Measurements from ENCODE around the gene ZNF618.

ZNF618 gene

DNA sequence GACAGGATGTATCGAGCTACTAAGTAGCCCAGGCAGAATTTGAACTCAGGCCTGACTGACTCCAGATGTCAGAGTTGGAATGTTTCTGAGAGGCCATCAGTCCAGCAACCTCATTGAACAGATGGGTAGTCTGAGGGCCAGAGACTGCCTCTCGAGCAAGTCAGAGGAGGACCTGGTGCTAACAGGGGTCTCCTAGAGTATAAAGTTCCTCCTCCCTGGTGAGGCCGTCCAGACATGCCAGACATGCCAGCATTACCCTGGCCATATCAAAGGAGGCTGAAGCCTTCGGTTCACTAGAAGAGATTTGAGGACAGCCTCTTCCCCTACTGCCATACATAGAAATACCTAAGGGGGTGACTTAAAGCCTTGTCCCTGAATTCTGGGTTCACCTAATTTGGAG lies 81.2 kb downstream of the ZNF618 start:
- DNase-seq (ENCODE audit: low spot score) = no peak

DNA sequence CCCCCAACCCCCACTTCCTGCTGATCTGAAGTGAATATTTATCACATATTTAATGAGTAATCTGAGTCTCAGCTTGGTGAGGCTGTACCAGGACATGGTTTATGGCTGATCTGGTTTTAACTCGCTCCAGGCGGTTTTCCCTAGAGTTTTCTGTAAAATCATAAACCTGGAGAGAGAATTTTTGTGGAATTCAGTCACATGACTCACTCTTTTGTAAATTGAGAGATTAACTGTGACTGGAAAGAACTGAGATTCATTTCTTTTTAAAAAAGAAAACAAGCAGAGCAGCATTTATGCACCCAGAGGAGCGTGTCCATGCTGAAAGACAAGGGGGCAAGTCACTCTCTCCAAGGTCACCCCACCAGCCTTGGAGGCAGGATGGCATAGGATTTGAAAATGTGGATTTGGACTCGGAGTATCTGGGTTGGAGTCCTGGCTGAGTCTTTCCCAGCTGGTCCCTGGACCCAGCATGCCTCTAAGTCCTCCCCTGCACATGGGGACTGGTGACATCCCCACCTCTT lies 81.8 kb downstream of the ZNF618 start:
- DNase-seq (ENCODE audit: low spot score) = no peak

DNA sequence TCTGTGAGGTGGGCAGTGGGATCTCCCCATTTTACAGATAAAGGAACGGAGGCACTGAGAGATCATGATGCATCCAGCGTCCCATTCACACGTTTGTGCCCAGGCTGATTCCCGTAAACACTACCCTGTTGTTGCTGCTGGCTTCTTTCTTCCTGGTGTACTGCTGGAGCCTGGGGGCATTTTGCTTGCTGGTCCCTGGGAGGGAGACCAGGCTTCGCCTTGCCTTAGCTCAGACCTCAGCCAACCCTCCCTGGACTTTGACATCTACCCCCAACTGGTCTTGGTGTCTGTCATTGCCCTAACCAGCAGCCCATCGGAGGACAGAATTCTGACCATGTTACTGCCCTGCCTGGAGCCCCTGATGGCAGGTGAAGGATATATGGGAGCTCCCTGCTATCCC lies 82.4 kb downstream of the ZNF618 start:
- no peak for DNase-seq (ENCODE audit: low spot score)

DNA sequence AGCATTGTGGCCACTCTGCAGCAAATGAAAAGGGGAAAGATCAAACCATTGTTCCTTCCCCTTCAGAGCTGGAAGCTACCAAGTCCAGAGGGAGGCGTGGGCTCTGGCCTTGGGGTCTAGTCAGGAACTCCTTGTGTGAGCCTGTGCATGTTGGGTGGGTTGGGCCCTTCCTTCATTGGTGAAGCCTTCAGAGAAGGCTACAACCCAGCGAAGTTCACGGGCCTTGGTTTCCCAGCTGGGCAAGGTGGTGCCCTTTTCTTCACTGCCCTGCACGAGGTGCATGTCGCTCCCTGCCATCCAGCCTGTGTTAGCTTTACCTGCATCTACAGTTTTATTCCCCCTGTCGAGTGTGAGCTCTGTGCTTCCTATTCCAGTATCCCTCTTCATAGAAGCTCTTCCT lies 84.7 kb downstream of the ZNF618 start:
- DNase-seq (ENCODE audit: low spot score) = no peak

DNA sequence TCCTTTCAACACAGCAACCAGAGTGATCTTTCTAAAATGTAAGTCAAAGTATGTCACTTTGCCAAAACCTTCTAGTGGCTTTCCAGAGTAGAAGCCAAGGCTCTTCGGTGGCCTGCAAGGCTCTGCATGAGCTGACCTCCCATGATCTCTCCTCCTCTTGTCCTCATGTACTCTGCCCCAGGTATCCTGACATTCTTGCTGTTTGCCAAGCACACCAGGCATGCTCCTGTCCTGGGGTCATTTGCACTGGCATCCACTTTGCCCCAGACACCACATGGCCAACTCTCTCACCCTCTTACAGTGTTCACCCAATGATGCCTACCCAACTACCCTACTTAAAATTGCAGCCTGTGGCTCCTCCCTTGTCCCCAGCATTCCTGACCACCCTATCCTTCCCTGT lies 86.3 kb downstream of the ZNF618 start:
- no peak for DNase-seq (ENCODE audit: low spot score)

DNA sequence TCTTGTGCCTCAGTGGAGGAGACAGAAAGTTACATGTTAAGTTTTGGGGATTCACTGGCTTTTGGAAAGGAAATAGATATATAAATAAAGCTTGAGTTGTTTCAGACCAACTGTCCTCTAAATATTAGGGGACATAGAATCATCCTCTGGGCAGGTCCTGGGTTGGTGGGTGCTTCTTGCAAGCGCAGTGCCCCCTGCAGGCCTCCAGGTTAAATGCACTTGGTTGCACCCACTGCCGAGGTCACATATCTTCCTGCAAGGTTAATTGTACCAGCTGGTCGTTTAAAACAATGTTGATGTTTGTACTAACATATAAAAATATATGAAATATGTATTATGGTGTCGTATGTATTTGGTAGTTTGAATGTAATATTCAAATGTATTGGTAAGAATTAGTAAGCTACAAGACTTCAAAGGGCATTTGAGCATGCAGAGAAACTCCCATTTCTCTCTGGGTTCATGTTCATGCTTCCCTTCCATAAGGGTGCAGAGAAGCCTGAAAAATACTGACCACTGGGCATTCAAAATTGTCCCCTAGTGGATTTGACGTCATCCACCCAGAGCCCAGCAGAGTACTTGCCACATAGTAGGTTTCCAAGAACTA lies 87.0 kb downstream of the ZNF618 start:
- DNase-seq (ENCODE audit: low spot score) = peak; percentile 45

DNA sequence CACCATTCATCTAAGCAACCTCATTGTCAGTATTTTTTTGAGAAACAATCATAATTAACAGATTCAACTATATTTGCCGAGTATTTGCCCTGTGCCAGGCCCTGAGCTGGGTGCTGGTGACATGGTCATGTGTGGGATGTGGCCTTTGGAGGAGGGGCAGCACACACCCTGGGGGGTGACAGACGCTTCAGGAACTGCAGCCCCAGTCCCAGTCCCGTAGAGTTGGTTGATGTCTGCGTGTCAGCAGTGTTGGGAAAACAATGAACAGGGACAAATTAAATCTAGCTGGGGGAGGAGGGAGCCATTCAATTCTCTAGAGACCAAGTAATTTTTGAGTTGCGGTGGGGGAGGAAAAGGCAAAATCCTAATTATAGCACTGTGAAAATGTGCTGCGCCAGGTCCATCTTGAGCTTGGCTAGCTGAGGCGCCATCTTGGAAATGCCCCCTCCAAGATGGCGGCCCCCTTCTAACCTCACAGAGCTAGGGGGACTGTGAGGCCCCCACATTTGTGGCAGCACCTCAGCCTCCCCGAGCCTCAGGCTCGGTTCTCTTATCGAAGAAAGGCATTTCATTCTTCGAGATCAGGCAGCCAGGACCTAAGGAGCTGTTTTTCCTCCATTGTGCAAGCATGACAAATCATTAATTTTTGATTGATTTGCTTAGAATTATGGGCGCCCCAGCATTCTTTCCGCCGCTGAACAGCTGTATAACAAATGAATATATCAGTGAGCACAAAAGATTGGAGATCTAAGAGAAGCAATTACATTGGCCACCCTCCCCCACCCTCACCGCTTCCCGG lies 87.8 kb downstream of the ZNF618 start:
- DNase-seq (ENCODE audit: low spot score) = no peak

DNA sequence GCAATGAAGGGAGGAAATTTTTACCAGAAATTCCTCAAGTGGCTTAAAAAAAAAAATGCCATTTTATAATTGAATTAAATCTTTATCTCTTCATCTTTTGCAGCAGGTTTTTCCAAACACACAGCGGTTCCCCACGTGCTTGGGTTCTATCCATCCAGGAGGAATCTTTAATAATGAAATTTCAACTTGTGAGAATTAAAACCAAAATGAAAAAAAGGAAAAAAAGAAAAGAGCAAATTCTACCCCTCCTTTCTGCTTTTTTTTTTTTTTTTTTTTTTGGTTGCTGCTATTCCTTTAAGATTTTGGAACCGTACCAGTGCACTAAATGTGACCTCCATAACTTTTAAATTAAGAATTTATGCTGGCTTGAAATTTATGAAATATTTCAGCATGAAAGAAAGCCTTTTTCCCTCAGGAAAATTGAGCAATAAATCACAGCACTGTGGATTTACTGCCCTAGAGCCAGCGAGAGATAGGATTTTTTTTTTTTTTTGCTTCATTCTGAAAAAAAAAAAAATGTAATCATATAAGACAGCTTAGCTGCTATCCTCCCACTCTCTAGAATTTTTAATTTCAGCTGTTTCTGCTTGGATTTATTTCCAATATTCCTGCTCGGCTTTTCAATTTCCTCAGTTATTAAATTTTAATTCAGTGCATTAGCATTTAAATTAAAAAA lies 88.5 kb downstream of the ZNF618 start:
- DNase-seq (ENCODE audit: low spot score) = no peak

DNA sequence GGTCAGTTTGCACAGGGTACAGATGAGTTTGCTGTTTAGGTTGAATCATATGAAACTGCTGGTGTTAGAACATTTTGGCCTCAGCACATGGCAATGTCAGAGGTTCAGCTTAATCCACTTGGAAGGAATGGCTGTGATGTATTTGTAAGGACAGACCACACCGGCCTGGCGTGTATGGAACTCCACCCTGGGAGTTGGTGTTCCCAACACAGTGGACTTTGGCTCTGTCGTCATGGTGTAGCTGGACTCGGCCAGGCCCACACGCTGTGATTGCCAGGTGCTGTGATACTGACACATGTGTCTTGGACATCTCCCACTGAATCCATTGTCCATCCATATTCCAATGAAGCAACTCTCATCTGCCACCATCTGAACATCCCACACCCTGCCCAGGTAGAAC lies 90.3 kb downstream of the ZNF618 start:
- DNase-seq (ENCODE audit: low spot score) = peak; percentile 66

DNA sequence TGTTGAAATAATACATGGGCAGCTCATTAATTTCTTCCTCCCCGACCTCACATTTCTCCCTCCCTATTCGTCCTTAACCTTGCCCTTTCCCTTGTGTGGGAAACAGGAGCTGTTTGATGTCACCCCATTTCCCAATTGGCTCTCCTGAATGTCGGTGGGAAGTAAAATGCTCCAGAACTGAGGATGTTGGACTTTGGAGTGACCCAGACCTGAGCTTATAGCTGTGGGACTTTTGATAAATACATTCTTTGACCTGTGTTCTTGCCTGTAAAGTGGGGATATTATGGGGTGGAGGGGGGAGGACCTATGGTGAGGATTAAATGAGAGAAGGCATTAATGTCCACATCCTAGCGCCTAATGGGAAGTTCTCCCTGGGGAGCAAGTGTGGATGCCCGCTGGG lies 91.3 kb downstream of the ZNF618 start:
- DNase-seq (ENCODE audit: low spot score) = no peak

DNA sequence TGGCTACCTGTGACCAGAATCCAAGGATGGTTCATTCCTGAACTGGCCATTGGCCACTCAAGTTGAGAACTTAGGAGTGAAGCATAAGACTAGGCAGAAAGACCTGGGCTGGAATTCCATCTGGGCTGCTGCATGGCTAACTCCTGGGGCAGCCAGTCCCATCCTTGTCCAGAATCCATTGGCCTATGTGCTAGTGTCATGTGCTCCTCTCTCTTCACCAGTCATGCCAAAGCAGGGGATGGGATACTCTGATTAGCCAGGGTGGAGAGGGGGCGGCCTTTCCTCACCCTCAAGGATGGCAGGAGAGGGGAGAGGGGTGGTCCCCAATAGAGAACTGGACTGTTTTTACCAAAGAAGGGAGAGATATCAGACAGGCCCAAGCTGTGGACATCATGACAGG lies 93.2 kb downstream of the ZNF618 start:
- no peak for DNase-seq (ENCODE audit: low spot score)

DNA sequence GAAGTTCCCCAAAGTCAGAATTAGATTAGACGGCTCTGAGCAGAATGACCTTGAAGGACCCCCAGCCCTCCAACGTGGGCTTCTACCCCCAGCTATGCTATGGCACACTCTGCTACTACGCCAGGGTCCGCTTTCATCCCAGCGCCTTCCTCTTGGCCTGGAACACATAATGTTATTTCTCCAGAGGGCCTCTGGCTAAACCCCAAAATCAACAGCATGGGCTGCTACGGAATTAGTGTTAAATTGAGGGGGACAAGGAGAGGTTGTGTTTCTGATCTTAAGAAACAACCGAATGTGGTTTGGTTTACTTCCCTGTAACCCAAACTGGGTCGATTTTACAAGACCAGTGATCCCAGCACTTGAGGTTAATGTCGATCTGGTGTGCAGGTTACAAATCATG lies 97.1 kb downstream of the ZNF618 start:
- DNase-seq (ENCODE audit: low spot score) = no peak

DNA sequence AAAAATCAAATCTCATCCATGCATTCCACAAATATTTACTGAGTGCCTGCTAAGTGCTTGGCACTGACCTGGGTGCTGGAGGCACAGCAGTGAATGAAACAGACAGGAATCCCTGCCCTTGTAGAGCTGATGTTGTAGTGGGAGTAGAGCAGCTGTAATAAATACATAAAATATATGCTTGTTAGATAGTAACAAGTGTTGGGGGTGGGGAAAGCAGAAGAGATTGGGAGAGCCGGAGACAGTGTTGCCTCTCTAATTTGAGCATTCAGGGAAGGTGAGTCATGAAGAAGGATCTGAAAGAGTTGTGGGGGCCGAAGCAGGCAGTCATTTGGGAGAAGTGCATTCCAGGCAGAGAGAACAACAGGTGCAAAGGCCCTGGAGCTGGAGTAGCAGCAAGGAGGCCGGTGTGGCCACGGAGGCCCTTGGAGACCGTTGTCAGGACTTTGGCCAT lies 97.9 kb downstream of the ZNF618 start:
- no peak for DNase-seq (ENCODE audit: low spot score)

DNA sequence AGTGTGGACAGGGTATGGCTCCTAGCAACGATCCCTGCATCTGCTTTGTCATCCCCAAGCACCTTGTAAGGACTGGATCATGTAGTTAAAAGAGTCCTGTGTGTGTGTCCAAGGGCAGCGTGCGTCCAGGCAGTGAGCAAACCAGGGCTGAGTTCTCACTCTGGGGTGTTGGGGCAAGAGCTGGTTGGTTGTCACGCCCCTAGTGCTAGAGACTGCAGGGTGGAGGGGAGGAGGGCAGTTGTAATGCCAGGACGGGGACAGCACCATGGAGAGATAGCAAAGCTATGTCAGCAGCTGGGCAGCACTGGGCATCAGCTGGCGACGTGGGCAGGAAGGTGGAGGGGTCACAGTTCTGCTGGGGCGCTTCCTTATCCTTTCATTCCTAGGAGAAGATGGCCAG lies 100.8 kb downstream of the ZNF618 start:
- DNase-seq (ENCODE audit: low spot score) = no peak

DNA sequence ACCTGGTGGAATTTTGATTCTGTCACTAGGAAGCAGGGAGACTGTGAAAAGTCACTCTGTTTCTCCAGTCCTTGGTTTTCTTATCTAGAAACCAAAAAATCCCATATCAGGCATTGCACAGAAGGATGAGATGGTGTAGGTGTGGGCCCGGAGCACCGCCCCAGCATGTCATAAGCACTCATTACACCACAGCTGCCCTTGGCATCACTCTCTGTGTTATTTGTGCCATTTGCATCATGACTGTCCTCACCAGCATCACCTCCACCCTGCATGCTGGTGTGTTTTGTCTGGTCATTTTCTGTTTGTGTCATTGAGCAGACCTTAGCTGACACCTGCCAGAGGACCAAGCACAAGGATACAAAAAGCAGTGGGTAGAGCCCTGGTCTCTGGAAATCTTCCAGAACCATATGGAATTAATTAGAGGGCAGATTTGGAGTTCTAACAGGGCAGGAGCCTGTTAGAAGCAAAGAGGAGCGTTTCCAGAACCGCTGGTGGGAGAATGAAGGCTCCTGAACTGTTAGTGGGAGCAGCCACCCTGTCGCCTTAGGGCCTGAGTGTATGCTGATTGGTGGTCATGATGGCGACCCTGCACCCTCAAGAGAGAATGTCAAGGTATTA lies 102.7 kb downstream of the ZNF618 start:
- no peak for DNase-seq (ENCODE audit: low spot score)

DNA sequence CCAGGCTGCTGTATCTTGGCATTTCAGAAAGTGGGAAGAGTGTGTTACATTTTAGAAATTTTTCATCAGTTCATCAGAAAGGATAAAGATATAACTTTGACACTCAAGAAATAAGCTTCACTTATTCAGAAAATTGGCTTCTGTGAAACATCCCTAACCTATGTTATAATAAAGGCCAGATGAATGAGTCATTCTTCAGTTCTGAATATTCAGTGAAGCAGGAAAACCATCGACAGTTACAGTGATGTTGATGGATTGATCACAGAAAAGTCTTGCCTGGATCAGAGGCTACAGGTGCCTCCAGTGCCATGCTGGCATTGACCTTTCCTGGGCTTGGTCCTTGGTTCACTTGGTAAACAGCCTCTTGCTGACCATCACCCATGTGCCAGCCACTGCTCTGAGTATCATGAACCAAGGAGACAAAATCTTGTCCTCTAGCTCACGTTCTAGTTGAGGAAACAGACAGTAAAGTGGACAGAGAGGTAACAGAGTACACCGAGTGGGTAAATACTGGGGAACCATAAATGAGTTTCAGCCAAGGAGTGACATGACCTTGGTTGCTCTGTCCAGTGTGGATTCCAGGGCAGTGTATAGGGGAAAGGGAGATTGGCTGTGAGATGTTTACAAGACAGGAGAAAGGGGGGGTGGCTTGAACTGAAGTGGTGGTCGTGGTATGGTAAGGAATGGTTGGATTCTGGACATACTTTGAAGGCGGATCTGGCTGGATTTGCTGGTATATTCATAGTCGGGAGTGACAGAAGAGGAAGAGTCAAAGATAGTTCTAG lies 103.4 kb downstream of the ZNF618 start:
- DNase-seq (ENCODE audit: low spot score) = no peak

DNA sequence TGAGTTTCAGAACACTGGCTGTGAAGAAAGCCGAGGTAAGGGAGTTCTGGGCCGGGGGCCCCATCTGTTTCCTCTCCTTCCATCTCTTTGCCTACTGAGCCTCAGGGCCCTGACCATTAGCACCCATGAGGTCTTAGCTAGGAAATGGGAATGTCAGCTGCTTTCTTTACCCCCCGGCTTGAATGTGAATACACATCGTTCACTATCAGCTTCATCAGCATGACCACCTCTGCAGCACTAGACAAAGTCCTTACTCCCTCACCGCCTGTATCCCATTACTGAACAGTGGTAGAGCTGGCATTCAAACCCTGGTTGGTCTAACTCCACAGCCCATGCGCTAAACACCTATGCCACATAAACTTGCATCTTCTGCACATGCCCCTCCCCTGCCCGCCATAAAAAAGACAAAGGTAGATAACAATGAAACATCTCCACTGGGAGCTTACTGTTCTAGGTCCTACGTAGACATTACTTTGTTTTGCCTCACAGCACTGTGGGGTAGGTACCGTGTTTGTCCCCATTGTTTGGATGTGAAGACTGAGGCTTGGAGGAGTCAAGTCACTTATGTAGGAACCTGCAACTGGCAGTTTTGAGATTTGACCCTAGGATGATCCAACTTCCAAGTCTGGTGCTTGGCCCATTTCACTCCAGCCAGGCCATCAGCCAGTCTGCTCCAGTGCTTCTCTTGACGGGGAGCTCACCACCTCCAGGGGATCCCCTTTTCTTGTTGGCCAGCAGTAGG lies 108.7 kb downstream of the ZNF618 start:
- no peak for DNase-seq (ENCODE audit: low spot score)

DNA sequence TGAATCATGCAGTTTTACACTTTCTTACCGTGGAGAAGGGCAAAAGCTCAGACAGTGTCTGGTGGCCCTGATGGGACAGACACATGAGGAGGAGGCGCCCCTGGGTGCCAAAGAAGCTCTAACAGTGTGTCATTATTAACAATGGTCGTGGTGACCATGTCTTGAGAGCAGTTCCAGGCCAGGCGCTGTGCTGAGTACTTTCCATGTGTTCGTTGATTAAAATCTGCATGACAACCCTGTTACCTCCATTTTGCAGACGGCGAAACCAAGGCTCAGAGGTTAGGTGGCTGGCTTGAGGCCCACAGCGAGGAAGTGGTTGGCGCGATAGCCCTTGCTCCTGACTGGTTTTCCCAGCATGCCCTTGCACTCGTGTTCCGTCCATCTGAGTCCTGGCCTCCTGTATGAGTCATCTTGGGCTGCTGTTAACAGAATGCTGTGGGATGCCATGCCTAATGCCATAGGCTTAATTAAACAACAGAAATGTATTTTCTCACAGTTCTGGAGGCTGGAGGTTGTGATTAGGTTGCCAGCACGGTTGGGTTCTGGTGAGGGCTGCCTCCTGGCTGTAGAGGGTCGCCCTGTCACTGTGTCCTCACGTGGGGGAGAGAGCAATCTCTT lies 110.0 kb downstream of the ZNF618 start:
- DNase-seq (ENCODE audit: low spot score) = no peak

DNA sequence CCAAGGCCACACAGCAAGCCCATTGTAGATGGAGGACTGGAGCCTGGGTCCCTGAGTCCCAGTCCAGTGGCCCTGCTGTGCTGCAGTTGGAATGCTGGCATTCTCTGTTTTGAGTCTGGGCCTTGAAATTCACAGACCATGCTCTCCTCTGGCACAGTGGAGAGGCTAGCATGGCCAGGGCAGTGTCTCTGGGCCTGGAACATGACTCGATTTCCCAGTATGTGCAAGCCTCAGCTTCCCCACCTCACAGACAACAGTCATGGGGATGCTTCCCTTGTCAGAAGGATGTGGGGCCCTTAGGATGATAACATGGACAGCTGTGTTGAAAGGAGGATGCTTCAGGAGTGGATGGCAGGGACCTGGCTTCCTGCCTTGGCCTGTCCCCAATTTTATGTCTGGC lies 110.8 kb downstream of the ZNF618 start:
- no peak for DNase-seq (ENCODE audit: low spot score)

DNA sequence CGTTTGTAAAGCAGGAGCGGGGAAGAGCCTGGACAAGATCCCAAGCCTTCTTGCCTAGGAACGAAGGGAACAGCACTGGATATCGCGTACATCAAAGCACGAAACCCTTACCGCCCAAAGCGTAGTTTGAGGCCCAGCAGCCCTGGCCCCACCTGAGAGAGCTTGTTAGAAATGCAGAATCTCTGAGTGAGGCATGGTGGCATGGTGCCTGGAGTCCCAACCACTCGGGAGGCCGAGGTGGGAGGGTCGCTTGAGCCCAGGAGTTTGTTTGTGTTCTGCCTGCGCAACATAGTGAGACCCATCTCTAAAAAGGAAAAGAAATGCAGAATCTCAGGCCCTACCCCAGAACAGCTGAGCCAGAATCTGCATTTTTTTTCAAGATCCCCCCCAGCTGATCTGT lies 111.4 kb downstream of the ZNF618 start:
- DNase-seq (ENCODE audit: low spot score) = no peak

Data from HuH-7.5 (cell line).